Central memory CD8-positive, alpha-beta T cell (primary cell): ENCODE data around the gene ADGRD1.
"Not testable (repeated sequence)": the region's sequence is repeated elsewhere in the genome, so short reads cannot be mapped to it uniquely, and the experiment has no call there.

ENCODE experiments used
- ATAC-seq: fragments of 150-1000 bp; cut with Tn5 transposase; replicated peaks from 2 replicates; pipeline ENCODE4 v1.10.0; 2022; ENCODE audit warnings: mild to moderate bottlenecking, moderate FRiP score, moderate number of reproducible peaks; ENCODE audit not compliant: poor library complexity, severe bottlenecking; ENCODE audit errors: extremely low read depth
- DNase-seq, 2 donors: peaks; one replicate each; pipeline ENCODE4 v3.0.0; 2021; ENCODE audit warnings: low spot score in 2 of 2
- H3K27ac Mint-ChIP-seq: one replicate; pipeline ENCODE4 v1.8.0; 2022; ENCODE audit warnings: low read depth, mild to moderate bottlenecking, moderate library complexity, mixed read lengths
- H3K27me3 Mint-ChIP-seq: one replicate; pipeline ENCODE4 v1.8.0; 2022; ENCODE audit warnings: mixed read lengths
- H3K36me3 Mint-ChIP-seq: one replicate; pipeline ENCODE4 v1.8.0; 2022; ENCODE audit warnings: mild to moderate bottlenecking, moderate library complexity, mixed read lengths; ENCODE audit not compliant: insufficient read depth
- H3K4me1 Mint-ChIP-seq: one replicate; pipeline ENCODE4 v1.8.0; 2022; ENCODE audit warnings: mixed read lengths
- H3K4me3 Mint-ChIP-seq: one replicate; pipeline ENCODE4 v1.8.0; 2022; ENCODE audit warnings: mild to moderate bottlenecking, moderate library complexity, mixed read lengths
- H3K9me3 Mint-ChIP-seq: one replicate; pipeline ENCODE4 v1.8.0; 2022; ENCODE audit warnings: mixed read lengths

ADGRD1 gene

DNA sequence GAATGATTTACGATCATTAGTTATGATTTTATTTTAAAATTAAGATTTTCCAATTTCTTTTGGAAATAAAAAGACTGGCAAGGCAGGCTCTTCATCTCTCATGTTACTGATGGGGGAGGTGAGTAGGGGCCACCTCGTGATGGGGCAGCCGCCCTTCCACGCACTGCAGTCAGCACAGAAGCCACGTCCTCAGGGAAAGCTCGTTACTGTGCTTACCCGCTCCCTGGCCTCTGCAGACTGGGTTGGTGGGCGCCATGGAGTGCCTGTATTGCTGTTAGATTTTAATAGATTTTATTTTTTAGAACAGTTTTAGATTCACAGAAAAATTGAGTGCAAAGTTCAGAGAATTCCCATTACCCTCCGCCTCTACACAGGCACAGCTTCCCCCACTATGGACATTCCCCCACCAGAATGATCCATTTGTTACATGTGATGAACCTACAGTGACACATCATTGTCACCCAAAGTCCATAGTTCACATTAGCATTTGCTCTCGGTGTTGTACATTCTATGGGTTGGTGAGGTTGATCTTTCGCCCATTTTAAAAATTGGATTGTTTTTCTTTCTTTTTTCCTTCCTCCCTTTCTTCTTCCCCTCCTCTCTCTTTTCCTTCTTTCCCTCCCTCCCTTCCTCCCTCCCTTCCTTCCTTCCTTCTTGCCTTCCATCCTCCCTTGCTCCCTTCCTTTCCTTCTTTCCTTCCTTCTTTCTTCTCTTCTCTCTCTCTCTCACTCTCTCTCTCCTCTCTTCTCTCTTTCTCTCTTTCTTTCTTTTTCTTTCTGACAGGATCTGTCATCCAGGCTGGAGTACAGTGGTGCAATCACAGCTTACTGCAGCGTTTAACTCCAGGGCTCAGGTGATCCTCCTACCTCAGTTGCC is 30.7 kb downstream of the ADGRD1 start:
- H3K36me3 Mint-ChIP-seq: no peaks in the 10 kb centered on the region
- no peak overlapping the region for H3K27ac Mint-ChIP-seq
- no peak for DNase-seq

DNA sequence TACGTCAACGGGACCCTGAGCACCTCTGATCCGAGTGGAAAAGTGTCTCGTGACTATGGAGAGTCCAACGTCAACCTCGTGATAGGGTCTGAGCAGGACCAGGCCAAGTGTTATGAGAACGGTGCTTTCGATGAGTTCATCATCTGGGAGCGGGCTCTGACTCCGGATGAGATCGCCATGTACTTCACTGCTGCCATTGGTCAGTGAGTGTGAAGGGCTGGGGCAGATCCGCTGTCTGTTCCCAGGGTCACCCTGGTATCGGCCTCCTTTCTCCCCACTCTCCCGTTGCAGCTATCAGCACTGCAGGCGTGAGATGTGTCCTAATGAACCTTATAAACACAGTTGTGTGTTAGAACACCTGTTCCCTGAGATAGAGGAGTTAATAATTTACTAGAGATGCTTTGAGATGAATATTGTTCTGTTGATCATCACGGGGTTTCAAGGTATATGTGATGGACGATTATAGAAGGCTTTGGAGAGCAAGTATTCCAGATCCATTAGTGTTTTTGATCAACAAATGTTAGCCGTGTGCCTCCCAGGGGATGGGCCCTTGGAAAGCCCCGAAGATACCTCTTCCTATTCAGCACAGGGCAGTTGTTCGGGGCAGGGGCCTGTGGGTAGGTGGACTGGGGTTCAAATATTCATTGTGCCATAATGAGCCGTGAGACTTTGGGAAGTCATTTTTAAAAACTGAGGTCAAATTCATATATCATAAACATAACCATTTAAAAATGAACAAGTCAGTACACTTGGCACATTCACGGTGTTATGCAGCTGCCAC is 33.6 kb downstream of the ADGRD1 start:
- Mint-ChIP-seq H3K4me3 (no peak overlapping the region), H3K27me3 (peaks cover 72% of the 10 kb centered on the region), H3K9me3 (no peaks in the 10 kb centered on the region), H3K36me3 (no peaks in the 10 kb centered on the region), H3K4me1 (no peaks in the 10 kb centered on the region), H3K27ac (no peak overlapping the region)
- ATAC-seq (no peak), DNase-seq (no peak)

More for the DNA sequence above, 30.7 kb downstream of the ADGRD1 start:
- H3K27me3 Mint-ChIP-seq: peaks cover 67% of the 10 kb centered on the region
- H3K4me1 Mint-ChIP-seq: no peaks in the 10 kb centered on the region
- no peak overlapping the region for H3K4me3 Mint-ChIP-seq
- ATAC-seq: no peak
- no peaks in the 10 kb centered on the region for H3K9me3 Mint-ChIP-seq

DNA sequence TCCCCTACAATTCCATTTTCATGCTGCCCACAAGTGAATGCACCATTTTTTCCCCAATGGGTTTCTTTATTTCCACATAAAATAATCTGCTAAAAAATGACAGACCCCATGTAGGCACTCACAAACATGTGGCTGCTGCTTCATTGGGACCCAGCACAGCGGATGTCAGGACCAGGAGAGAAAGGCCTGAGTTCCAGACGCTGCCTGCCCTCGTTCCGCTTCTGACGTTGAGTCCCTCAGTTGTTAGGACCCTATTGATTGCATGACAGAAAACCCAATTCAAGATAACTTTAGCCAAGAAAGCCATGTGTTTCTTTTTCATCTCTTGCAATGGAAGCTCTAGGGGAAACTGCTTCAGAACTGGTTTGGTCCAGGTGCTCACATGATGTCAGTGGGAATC is 34.6 kb downstream of the ADGRD1 start:
- no peak for DNase-seq
- Mint-ChIP-seq H3K4me3 (no peak overlapping the region), H3K27me3 (peaks cover 66% of the 10 kb centered on the region), H3K9me3 (no peaks in the 10 kb centered on the region), H3K27ac (no peak overlapping the region), H3K36me3 (no peaks in the 10 kb centered on the region), H3K4me1 (no peaks in the 10 kb centered on the region)
- no peak for ATAC-seq

DNA sequence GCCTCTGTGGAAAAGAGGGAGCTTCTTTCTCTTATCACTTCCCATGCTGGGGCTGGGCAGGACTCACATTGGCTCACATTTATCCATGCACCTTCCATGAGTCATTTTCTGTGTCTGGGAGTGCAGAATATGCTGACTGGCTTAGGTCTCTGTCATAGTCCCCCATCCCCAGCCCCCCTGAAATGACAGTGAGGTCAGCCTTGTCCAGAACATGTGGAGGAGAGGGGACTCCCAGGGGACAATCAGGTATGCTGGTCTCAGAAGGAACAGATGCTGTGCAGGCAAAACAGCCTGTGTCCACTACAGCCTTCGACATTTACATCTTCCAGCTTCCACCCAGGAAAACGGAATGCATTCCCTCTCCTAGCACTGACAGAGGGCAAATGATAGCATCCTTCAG is 35.0 kb downstream of the ADGRD1 start:
- Mint-ChIP-seq H3K27me3 (peaks cover 66% of the 10 kb centered on the region), H3K27ac (no peak overlapping the region), H3K4me1 (no peaks in the 10 kb centered on the region), H3K9me3 (no peaks in the 10 kb centered on the region), H3K36me3 (no peaks in the 10 kb centered on the region), H3K4me3 (no peak overlapping the region)
- no peak for ATAC-seq
- no peak for DNase-seq

DNA sequence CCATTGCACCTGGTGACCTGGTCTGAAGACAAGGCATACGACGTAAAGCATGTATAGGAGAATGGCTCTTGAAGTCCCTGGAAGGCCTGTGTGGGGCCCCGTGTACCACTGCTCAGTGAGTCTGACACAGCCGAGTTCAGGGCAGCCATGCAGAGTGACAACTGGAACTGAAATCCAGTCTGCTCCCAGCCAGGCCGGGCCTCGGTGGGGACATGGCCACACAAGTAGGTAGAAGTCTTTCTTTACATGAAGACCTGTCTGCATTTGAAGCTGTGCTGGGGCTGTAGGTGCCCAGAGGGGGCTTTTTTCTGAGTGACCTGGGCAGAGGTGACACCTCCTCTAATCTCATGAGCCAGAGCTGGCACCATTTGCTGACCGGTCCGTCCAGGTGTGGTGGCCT is 35.7 kb downstream of the ADGRD1 start:
- no peak for DNase-seq
- Mint-ChIP-seq H3K4me1 (no peaks in the 10 kb centered on the region), H3K27ac (no peak overlapping the region), H3K27me3 (peaks cover 66% of the 10 kb centered on the region), H3K9me3 (no peaks in the 10 kb centered on the region), H3K4me3 (no peak overlapping the region), H3K36me3 (no peaks in the 10 kb centered on the region)
- no peak for ATAC-seq

DNA sequence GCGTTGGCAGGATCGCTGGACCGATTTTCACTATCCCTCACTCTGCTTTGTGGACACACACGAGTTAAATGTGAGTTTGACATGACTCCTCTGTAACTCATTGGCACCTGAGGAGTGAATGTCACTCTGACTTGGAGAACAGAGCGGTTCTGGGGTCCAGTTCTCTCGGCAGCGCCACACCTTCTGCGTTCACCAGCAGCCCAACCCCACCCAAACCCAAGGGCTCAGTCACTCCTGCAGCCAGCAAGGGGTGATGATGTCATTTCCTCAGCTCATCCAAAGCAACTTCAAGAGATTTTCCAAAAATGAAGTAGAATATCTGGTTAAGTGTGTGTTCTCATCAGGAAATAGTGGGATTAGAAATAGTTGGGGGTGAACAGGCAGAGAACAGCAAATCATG is 36.3 kb downstream of the ADGRD1 start:
- DNase-seq: no peak
- H3K27me3 Mint-ChIP-seq: peaks cover 62% of the 10 kb centered on the region
- ATAC-seq: no peak
- no peak overlapping the region for H3K27ac Mint-ChIP-seq
- H3K9me3 Mint-ChIP-seq: no peaks in the 10 kb centered on the region
- no peaks in the 10 kb centered on the region for H3K4me1 Mint-ChIP-seq
- H3K4me3 Mint-ChIP-seq: no peak overlapping the region
- no peaks in the 10 kb centered on the region for H3K36me3 Mint-ChIP-seq

DNA sequence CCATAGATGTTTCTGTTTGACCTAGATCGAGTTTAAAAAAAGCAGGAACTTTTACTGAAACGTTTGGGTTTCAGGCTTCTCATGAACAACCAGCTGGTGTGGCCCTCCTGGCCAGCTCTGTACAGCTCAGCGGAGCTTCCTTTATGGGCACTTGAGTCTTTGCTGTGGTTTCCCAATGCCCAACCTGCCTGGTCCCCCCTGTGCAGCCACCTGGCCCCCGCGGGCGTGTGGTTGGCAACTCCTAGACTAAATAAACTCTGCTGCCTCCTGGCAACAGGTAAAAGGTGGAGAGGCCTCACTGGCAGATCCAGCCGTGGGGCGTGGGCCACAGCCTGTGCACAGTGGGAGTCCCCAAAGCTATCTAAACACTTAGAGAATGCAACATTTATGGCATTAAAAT is 38.7 kb downstream of the ADGRD1 start:
- Mint-ChIP-seq H3K27me3 (peaks cover 41% of the 10 kb centered on the region), H3K4me1 (no peaks in the 10 kb centered on the region), H3K9me3 (no peaks in the 10 kb centered on the region), H3K27ac (no peak overlapping the region), H3K4me3 (no peak overlapping the region), H3K36me3 (no peaks in the 10 kb centered on the region)
- DNase-seq: no peak
- ATAC-seq: no peak

DNA sequence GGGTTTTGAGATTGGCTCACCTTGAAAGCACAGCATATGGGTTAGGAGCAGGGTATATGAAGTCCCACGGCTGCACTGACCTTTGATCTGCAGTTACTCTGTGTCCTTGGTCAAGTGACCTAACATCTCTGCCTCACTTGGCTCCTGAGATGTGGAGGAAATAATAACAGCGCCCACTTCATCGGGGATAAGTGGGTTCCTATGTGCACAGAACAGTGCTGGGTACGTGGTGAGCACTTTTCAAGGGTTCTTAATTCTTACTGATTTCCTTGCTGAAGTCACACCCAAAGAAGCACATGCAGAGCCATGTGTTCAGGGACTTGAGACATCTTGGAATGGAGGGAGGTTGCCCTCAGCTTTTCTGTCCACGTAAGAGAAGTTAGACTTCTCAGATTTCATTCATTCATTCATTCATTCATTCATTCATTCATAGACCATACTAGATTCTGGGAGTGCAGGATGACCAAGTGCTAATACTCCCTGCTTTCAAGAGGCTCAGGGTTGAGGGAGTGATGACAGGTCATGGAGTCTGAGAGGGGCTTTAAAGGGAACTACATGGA is 39.4 kb downstream of the ADGRD1 start:
- Mint-ChIP-seq H3K27ac (no peak overlapping the region), H3K4me1 (no peaks in the 10 kb centered on the region), H3K27me3 (peaks cover 35% of the 10 kb centered on the region), H3K9me3 (no peaks in the 10 kb centered on the region), H3K4me3 (no peak overlapping the region), H3K36me3 (no peaks in the 10 kb centered on the region)
- ATAC-seq (no peak), DNase-seq (no peak)

DNA sequence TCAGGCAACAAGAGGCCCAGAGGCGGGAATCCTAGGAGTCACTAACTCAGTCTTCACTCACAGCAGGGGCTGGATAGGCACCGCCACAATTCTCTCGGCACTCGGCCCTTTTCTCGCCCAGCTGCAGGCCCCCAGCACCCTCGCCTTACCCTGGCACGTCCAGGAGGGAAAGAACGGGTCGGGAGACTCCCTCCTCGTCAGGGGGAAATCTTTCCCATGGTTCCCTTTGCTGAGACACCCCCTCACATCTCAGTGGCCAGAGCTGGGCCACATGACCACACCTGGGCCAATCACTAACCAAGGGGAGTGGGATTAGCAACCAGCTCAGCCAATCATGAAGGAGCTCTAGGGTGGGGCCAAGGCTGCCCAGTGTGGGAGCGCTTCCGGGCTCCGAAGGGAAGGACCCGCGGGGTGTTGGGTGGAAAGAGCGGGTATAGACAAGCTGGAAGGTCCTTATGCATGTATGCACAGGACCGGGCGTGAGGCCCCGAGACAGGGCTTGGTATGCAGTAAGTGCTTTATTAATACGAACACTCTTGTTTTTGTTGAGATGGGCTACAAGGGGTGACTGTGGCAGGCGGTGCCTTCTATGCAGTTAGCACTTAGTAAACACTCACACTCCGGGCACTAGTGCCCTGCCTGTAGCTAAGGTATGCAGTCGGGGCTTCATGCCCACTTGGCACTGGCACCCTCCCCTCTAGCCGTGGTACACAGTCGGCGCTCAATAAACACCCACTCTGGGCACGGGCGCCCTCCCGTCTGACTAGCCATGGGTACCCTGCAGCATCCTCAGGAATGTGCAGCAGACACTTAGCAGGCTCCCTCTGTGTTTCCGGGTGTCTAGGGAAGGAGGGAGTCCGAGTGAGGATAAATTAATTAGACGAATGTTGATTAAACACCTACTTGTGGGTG is 40.3 kb downstream of the ADGRD1 start:
- Mint-ChIP-seq H3K27me3 (peaks cover 26% of the 10 kb centered on the region), H3K4me3 (peak overlapping the region; percentile 52), H3K27ac (no peak overlapping the region), H3K9me3 (no peaks in the 10 kb centered on the region), H3K4me1 (no peaks in the 10 kb centered on the region), H3K36me3 (no peaks in the 10 kb centered on the region)
- DNase-seq (no peak), ATAC-seq (no peak)

DNA sequence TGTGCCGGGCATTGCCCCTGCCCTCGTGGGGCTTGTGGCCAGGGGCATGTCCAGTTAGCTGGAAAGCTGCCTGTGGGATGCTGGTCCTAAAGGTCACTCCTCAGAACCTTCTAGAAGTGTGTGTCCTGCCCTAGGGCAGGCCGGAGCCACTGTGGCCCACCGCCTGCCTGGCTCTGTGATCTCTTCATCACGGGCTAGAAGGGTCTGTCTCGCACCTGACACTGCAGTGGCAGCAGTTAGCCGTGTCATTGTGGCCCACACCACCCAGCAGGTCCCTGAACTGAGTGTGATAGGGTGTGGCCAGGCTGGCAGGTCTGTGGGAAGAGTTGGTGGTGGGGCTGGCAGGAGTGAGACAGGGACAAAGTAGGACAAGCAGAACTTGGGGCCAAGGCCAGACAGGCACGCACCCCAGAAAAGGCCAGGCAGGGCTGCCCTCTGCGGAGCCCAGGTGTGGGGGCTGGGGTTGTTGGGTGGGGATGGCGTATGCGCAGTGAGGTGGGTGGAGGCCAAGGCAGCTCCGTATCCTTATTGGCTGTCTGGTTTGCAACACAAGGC is 41.2 kb downstream of the ADGRD1 start:
- H3K36me3 Mint-ChIP-seq: no peaks in the 10 kb centered on the region
- H3K9me3 Mint-ChIP-seq: no peaks in the 10 kb centered on the region
- H3K27me3 Mint-ChIP-seq: peaks cover 18% of the 10 kb centered on the region
- H3K27ac Mint-ChIP-seq: no peak overlapping the region
- no peak overlapping the region for H3K4me3 Mint-ChIP-seq
- no peak for ATAC-seq
- no peaks in the 10 kb centered on the region for H3K4me1 Mint-ChIP-seq
- DNase-seq: no peak

DNA sequence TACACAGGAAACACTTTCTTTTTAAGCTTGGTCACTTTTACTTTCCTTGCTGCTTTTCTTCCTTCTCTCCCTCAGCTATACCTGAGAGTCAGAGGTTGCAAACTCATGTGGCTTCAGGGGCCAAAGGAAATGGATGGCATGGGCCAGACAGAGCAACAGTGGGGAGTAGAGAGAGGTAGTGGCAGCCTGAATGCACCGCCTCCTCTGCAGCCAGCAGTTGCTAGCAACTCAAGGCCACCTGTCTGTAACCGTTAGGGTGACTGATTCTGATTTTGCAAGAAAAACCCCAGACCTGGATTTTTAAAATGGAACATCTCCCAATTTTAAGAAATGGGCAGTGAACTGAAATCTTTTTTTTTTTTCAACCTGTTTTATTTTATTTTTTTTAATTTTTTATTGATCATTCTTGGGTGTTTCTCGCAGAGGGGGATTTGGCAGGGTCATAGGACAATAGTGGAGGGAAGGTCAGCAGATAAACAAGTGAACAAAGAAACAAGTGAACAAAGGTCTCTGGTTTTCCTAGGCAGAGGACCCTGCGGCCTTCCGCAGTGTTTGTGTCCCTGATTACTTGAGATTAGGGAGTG is 41.8 kb downstream of the ADGRD1 start:
- peaks cover 12% of the 10 kb centered on the region for H3K27me3 Mint-ChIP-seq
- ATAC-seq, H3K4me1 Mint-ChIP-seq, H3K9me3 Mint-ChIP-seq, H3K4me3 Mint-ChIP-seq, DNase-seq, H3K36me3 Mint-ChIP-seq, H3K27ac Mint-ChIP-seq: not testable (repeated sequence)

DNA sequence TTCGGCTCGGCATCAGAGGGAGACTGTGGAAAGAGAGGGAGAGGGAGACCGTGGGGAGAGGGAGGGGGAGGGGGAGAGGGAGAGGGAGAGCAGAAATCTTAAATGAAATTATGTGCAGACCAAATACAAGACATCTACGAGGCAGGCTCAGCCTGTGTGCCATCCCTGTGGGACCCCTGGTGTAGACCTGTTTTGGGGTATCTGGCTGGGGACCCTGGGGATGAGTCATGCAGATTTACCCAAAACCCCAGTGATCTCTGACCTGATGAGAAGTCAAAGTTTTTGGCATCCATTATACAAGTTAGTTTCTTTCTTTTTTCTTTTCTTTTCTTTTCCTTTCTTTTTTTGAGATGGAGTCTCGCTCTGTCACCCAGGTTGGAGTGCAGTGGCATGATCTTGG is 44.4 kb downstream of the ADGRD1 start:
- ATAC-seq (no peak), DNase-seq (no peak)
- Mint-ChIP-seq H3K4me3 (no peak overlapping the region), H3K36me3 (no peaks in the 10 kb centered on the region), H3K4me1 (no peaks in the 10 kb centered on the region), H3K9me3 (no peaks in the 10 kb centered on the region), H3K27me3 (no peaks in the 10 kb centered on the region), H3K27ac (no peak overlapping the region)
